Measurements from ENCODE around the gene DPH1. TPM values are rescaled to one million over a fixed set of nuclear protein-coding genes. Genes with fewer than 3 reads are reported as not detected.

The DPH1 gene
- total and polyA plus RNA-seq, 2 donors (not counting 1 experiment from before 2014, with no cell fraction given), result 23.1 to 28.5 TPM

DNA sequence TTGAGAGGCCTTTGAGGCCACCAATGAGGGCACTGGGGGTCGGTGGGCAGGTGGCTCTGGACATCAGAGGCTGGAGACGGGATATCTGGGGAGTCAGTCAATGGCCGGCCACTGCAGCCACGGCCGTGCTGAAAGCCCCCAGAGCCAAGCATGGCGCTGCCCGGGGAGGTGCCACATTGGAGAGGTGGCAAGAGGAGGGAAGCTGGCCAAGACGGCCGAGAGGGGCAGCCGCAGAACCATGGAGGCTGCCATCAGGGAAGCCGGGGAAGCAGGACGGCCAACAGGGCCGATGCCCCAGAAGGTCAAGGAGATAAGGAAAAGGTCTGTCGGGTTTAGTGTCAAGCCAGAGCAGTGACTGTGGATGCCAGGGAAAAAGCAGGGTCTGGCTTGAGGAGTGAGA, 14.6 kb upstream of the DPH1 start:
- no peaks in the 10 kb centered on the region for H4K20me1 ChIP-seq (ENCODE audit: control insufficient read depth, extremely low read depth, insufficient read depth, low read length)
- H2AFZ ChIP-seq (ENCODE audit: low read length), result no peak overlapping the region
- H3K27me3 ChIP-seq (ENCODE audit: control insufficient read depth, insufficient read depth, low read length), result peaks cover 25% of the 10 kb centered on the region
- peaks cover 5% of the 10 kb centered on the region for H3K4me1 ChIP-seq (ENCODE audit: control insufficient read depth, extremely low read depth, insufficient read depth, low read length)
- no peak overlapping the region for H3K9ac ChIP-seq (ENCODE audit: insufficient read depth, low read length)
- H3K9me3 ChIP-seq (ENCODE audit: control insufficient read depth, insufficient read depth, low read depth, low read length), result no peaks in the 10 kb centered on the region
- no peaks in the 10 kb centered on the region for H3K79me2 ChIP-seq (ENCODE audit: control insufficient read depth, insufficient read depth, low read length)
- DNase-seq (ENCODE audit: low read depth in 2 of 2), result no peak
- no peak overlapping the region for H3K27ac ChIP-seq (ENCODE audit: insufficient read depth, low read length)
- H3K4me2 ChIP-seq (ENCODE audit: extremely low read depth, insufficient read depth, low read length), result no peak overlapping the region
- no peak overlapping the region for H3K4me3 ChIP-seq (replicated peaks in 1 of 4; ENCODE audit: control extremely low read depth in 1 of 4, insufficient read depth in 1 of 4, low read depth in 3 of 4, low read length in 4 of 4)
- TF ChIP-seq EZH2 (IDR thresholded peaks at IDR 0.05; ENCODE audit: low read length, missing control alignments), result no peak
- TF ChIP-seq, protein P1, sequence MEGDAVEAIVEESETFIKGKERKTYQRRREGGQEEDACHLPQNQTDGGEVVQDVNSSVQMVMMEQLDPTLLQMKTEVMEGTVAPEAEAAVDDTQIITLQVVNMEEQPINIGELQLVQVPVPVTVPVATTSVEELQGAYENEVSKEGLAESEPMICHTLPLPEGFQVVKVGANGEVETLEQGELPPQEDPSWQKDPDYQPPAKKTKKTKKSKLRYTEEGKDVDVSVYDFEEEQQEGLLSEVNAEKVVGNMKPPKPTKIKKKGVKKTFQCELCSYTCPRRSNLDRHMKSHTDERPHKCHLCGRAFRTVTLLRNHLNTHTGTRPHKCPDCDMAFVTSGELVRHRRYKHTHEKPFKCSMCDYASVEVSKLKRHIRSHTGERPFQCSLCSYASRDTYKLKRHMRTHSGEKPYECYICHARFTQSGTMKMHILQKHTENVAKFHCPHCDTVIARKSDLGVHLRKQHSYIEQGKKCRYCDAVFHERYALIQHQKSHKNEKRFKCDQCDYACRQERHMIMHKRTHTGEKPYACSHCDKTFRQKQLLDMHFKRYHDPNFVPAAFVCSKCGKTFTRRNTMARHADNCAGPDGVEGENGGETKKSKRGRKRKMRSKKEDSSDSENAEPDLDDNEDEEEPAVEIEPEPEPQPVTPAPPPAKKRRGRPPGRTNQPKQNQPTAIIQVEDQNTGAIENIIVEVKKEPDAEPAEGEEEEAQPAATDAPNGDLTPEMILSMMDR (conservative IDR thresholded peaks at IDR 0.05 in 1 of 2, IDR thresholded peaks at IDR 0.05 in 1 of 2; ENCODE audit: low read depth in 1 of 2, low read length in 2 of 2), result no peak
- no peaks in the 10 kb centered on the region for H3K36me3 ChIP-seq (ENCODE audit: control insufficient read depth, insufficient read depth, low read length)

DNA sequence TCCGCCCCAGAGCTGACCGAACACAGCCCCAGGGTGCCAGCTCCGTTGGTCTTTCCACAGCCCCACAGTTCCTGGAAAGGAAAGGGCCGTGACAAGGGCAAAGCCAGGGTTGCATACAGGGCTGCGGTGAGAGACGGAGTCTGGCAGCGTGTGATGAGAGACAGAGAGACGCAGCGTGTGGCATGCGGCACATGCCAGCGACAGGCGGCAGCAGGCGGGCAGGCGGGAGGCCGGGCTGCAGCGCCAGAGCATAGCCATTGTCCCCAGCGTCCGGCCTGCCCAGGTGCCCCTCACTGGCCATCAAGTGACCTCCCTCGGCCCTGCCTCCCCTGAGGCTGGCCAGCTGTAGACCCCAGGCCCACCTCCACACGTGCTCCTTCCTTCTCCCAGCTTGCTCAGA, 13.5 kb upstream of the DPH1 start:
- Histone ChIP-seq H3K9ac (ENCODE audit: insufficient read depth, low read length) (no peak overlapping the region), H3K4me1 (ENCODE audit: control insufficient read depth, extremely low read depth, insufficient read depth, low read length) (peaks cover 3% of the 10 kb centered on the region), H3K79me2 (ENCODE audit: control insufficient read depth, insufficient read depth, low read length) (no peaks in the 10 kb centered on the region), H3K27me3 (ENCODE audit: control insufficient read depth, insufficient read depth, low read length) (peaks cover 29% of the 10 kb centered on the region), H3K27ac (ENCODE audit: insufficient read depth, low read length) (no peak overlapping the region), H3K9me3 (ENCODE audit: control insufficient read depth, insufficient read depth, low read depth, low read length) (no peaks in the 10 kb centered on the region), H4K20me1 (ENCODE audit: control insufficient read depth, extremely low read depth, insufficient read depth, low read length) (no peaks in the 10 kb centered on the region), H3K36me3 (ENCODE audit: control insufficient read depth, insufficient read depth, low read length) (no peaks in the 10 kb centered on the region), H2AFZ (ENCODE audit: low read length) (no peak overlapping the region), H3K4me2 (ENCODE audit: extremely low read depth, insufficient read depth, low read length) (no peak overlapping the region), H3K4me3 (replicated peaks in 1 of 4; ENCODE audit: control extremely low read depth in 1 of 4, insufficient read depth in 1 of 4, low read depth in 3 of 4, low read length in 4 of 4) (no peak overlapping the region)
- TF ChIP-seq, protein P1 (conservative IDR thresholded peaks at IDR 0.05 in 1 of 2, IDR thresholded peaks at IDR 0.05 in 1 of 2; ENCODE audit: low read depth in 1 of 2, low read length in 2 of 2), result no peak
- no peak for TF ChIP-seq EZH2 (IDR thresholded peaks at IDR 0.05; ENCODE audit: low read length, missing control alignments)
- no peak for DNase-seq (ENCODE audit: low read depth in 2 of 2)

DNA sequence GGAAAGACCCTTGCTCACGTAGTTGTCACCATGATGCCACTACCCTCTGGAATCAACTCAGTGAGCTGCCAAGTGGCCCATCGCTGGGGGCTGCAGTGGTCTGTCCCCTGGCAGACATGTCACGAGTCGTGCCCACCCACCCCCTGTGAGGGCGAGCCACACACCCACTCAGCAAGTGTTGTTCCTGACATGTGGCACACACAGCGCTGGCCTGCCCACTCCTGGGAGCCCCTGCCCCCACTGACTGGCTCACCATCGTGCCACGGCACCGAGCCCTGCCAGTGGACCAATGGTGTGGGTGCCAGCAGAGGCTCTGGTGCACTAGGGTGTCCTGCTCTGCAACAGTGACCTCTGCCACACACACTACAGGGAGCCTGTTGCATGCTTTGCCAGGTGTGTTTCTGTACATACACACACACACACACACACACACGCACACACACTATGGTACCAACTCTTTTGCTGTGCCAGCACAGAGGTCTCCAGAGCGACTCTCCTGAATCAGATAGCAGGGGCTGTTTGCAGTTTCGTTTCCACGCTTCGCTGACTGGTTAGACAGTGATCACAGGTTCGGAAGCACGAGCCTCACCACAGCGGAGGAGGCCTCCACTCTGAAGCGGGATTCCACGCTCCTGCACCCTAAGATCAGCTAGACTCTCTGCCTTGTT, 12.5 kb upstream of the DPH1 start:
- Histone ChIP-seq H3K36me3 (ENCODE audit: control insufficient read depth, insufficient read depth, low read length) (no peaks in the 10 kb centered on the region), H3K27me3 (ENCODE audit: control insufficient read depth, insufficient read depth, low read length) (peaks cover 30% of the 10 kb centered on the region)

More for the DNA sequence above, 12.5 kb upstream of the DPH1 start:
- no peak overlapping the region for H3K27ac ChIP-seq (ENCODE audit: insufficient read depth, low read length)
- H3K4me2 ChIP-seq (ENCODE audit: extremely low read depth, insufficient read depth, low read length), result no peak overlapping the region
- H2AFZ ChIP-seq (ENCODE audit: low read length), result no peak overlapping the region
- no peaks in the 10 kb centered on the region for H3K4me1 ChIP-seq (ENCODE audit: control insufficient read depth, extremely low read depth, insufficient read depth, low read length)
- H3K9me3 ChIP-seq (ENCODE audit: control insufficient read depth, insufficient read depth, low read depth, low read length), result no peaks in the 10 kb centered on the region
- no peaks in the 10 kb centered on the region for H4K20me1 ChIP-seq (ENCODE audit: control insufficient read depth, extremely low read depth, insufficient read depth, low read length)
- no peak for DNase-seq (ENCODE audit: low read depth in 2 of 2)
- TF ChIP-seq EZH2 (IDR thresholded peaks at IDR 0.05; ENCODE audit: low read length, missing control alignments), result no peak
- TF ChIP-seq, protein P1 (conservative IDR thresholded peaks at IDR 0.05 in 1 of 2, IDR thresholded peaks at IDR 0.05 in 1 of 2; ENCODE audit: low read depth in 1 of 2, low read length in 2 of 2), result no peak
- H3K9ac ChIP-seq (ENCODE audit: insufficient read depth, low read length), result no peak overlapping the region
- no peak overlapping the region for H3K4me3 ChIP-seq (replicated peaks in 1 of 4; ENCODE audit: control extremely low read depth in 1 of 4, insufficient read depth in 1 of 4, low read depth in 3 of 4, low read length in 4 of 4)
- H3K79me2 ChIP-seq (ENCODE audit: control insufficient read depth, insufficient read depth, low read length), result no peaks in the 10 kb centered on the region

Measured in fibroblast of lung (primary cell).